Fibroblast of the conjunctiva (primary cell): ENCODE measurements around the gene OR2W1.

Experiments
- DNase-seq: peaks from one replicate; pipeline ENCODE4 v3.0.0-alpha.2; 2010; ENCODE audit warnings: low read depth

The OR2W1 gene

DNA sequence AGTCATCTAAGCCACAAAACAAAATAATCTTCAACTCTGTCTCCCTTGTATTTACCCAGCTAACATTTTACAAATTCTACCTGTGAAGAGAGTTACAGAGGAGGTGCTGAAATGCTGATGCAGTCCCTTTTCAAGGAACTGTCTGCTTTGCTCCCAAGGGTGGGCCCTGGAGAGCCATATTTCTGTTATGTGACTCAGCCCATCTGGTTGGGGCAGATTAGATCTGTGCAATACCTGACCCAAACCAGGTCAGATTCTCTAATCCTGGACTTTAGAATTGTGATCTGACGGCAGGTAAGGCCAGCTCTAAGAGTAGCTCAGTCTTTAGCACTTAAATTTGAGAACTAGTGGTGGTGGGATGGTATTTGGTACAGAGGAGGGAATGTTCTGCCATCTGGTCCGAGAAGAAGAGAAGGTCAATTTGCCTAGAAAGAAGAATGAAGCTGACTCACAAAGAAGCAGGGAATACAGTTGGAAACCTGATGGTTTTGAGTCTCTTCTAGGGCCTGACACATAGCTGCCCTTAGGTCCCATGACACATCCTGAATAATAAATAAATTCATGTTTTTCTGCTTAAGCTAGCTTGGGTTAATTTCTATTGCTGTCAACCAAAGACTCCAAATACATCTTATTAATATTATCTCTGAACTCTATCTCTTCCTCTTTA is 48.0 kb downstream of the OR2W1 start:
- no peak for DNase-seq

DNA sequence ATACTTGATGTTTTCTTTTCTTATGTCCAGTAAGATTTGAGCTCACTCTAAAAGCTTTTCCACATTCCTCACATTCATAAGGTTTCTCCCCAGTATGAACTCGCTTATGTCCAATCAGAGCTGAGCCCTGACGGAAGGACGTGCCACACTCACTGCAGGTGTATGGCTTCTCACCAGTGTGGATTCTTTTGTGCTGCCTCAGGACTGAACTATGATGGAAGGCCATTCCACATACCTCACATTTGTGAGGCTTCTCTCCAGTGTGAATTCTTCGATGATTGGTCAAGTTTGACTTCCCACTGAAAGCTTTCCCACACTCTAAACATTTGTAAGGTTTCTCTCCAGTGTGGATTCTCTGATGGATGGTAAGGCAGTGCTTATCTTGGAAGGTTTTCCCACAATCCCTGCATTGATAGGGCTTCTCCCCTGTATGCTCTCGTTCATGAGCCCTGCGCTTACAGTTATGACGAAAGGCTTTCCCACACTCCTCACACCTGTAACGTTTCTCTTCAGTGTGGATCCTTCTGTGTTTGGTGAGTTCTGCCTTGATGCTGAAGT is 49.8 kb downstream of the OR2W1 start:
- DNase-seq, result no peak
